Small intestine (tissue), 4 donors: ENCODE measurements around the gene MRPL36. TPM values are rescaled to one million over a fixed set of nuclear protein-coding genes. Genes with fewer than 3 reads are reported as not detected.

Source experiments
- polyA plus RNA-seq, 4 donors: library from polyadenylated mRNA; stranded (reverse) in 3 of 4; unstranded in 1 of 4; fragments of 200-250 nt in 3 of 4; fragments of 120-200 nt in 1 of 4; gene quantifications; one replicate each; pipeline versions ENCODE4 v1.2.1 to v1.2.3, GENCODE V29; 2013
- donor health status: healthy with polysubstance abuse.
- donor health status: Bipolar disorder and iron deficiency.
- donor health status: healthy.

Gene MRPL36
- polyA plus RNA-seq, 4 donors = 30.9 to 101 (median 75.8) TPM

Other genes starting within 250 kb of the MRPL36 start
- gene NDUFS6, start 1.6 kb upstream of the MRPL36 start, polyA plus RNA-seq = 100 to 1,000 TPM in 3 of 4 donors, 10 to 100 TPM in 1; 48.3 to 151 (median 113) TPM
- under 1 TPM in 1 of 4 donors, not detected in 3; 0.03 TPM for gene IRX4, start 83.1 kb upstream of the MRPL36 start, polyA plus RNA-seq